Inflammatory macrophage treated with lipopolysaccharide for 1 hour (primary cell): ENCODE data around the gene EID1.

Experiments
- DNase-seq, 2 donors: peaks; one replicate each; pipeline ENCODE4 v3.0.0-alpha.2; 2020 to 2022

Gene EID1

DNA sequence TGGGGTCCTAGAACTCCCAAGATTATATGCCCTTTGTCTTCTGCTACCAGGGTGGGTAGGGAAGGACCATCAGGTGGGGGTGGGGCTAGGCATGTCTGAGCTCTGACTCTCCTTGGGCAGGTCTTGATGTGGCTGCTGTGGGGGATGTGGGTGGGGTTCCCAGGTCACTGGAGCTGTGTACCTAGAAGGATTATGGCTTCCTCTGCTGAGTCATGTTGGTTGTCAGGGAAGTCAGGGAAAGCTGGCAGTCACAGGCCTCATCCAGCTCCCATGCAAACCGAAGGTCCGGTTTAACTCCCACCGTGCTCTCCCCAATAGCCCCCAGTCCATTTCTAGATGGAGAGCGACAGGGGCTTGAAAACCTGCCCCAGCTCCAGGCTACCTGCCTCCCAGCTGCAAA lies 35.2 kb downstream of the EID1 start:
- DNase-seq, result no peak

GRCh38 chr15:48914717-48915116 lies 36.8 kb downstream of the EID1 start:
- DNase-seq, result no peak

DNA sequence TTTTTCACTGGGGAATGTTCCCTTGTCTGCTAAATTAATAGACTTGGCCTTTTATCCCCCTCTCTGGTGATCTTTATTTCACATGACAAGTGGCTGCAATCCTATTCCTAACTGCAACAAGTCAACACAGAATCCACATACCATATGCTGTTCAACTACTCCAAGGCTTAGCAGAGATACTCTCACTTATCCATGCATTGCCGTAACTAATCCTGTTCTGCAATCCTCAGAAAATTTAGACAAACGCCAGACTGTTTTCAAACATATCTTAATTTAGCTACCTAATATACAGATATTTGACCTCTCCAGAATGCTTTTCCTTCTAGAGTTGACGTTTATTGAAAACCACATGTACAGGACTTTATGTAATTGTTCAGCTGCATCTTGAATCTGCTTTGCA lies 37.9 kb downstream of the EID1 start:
- DNase-seq, result no peak

- no peak for DNase-seq
Observed at GRCh38 chr15:48916721-48917120, 38.8 kb downstream of the EID1 start.

- DNase-seq, result no peak
Observed at GRCh38 chr15:48922046-48922445, 44.1 kb downstream of the EID1 start.

GRCh38 chr15:48924528-48925393 lies 46.8 kb downstream of the EID1 start:
- DNase-seq, result peak; percentile 18 to 65

GRCh38 chr15:48925714-48926223 lies 47.8 kb downstream of the EID1 start:
- DNase-seq, result peak; percentile 21 to 35

- DNase-seq, result no peak
Observed at GRCh38 chr15:48928877-48929538, 51.1 kb downstream of the EID1 start.

DNA sequence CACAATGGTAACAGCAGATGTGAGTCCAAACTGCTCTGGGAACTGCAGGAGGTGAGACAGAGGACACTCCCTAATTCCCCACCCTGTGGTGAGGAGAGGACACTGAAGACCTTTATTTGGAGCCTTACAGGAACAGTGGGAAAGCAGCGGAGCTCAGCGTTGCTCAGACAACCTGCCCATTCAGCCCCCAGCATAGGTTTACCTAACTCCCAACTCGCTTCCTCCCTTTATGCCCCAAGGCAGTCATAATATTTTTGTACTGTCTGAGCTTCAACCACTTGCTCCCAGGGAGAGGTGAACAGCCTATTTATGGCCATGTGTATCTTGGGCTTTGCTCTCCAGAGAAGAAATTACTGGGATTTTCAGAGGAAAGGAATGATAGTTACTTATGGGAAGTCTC lies 51.7 kb downstream of the EID1 start:
- no peak for DNase-seq
